HG03432 (cell line): ENCODE results near the gene NQO1.
"Not testable (repeated sequence)": the region's sequence is repeated elsewhere in the genome, so short reads cannot be mapped to it uniquely, and the experiment has no call there.

Experiments used
- ATAC-seq: cut with Tn5 transposase; IDR thresholded peaks from one replicate; pipeline ENCODE4 v1.9.1; 2021; ENCODE audit warnings: mild to moderate bottlenecking, moderate library complexity; ENCODE audit not compliant: unreplicated experiment

NQO1 gene

DNA sequence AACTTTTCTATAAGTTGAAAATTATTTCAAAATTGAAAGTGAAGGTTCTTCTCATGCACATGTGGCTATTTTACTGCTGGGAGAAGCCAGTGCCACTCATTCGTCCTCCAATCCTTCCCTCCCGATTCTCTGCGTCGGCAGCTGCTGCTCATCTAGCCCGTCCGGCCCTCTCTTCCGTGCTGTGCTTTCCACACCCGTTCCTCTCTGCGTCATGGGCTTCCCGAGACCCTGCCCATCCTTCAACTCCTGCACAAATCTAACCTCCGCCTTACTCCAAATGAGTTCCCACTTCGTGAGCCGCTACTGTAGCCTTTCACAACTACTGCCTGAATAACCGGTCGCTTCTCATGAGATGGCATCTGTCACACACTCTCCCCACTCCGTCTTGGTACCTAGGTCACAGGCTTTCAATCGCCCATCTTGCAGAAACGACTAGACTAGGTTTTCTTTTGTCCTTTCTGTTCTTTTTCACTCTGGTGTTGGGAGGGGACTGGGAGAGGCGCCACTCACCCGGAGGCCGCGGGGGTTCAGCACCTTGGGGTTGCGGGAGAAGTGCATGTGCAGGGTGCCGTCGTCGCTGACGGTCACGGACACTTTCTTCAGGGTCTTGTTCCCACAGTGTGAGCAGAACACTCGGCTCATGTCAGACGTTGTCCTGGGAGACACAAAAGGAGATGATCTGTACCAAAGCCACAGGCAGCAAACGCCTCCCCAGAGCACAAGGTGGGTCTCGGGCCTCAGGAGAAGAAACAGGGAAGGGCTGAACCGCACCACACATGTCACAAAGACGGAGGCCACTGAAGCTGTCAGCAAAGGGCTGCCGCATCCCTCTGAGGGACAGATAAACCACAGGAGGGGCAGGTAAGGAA is 18.2 kb upstream of the NQO1 start:
- ATAC-seq: no peak

DNA sequence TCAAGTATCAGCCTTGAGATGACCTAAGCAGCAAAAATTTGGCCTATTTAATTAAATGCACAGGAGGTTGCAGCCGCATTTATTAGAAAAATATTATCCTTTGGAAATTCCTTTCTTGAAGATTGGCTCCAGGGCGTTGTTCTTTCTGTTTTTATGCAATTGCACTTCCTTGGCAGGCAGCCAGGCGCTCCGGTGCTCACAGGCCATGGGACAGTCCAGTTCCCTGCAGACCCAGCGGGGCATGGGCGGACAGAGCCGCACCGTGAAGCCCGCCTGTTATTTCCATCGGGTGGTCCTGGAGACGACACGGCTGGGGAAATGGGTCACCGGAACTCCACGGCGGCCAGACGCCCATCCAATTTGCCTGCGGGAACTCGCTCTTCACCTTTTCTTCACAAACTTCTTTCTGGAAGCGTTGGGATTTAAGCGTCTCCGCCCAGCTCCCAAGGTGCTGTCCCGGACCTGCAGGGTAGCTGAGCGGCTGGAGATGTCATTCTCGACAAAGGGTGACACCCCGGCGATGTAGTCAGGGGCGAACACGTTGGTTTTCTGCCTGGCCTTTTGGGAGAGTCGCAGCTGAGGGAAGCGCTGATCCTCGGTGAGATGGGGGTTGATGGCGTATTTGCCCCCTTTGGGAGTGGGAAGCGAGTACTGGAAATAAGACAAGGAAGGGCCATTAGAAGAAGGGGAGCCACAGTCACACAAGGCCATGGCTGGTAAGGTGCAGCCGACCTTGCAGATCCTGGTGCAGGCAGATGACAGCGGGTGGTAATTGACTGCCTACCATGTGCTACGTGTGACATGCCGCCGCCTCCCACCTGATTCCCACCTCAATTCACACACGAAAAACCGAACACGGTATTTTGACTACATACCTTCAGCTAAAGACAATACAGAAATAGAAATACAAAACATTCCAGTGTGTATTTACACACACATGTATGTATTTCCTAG is 15.9 kb upstream of the NQO1 start:
- no peak for ATAC-seq

DNA sequence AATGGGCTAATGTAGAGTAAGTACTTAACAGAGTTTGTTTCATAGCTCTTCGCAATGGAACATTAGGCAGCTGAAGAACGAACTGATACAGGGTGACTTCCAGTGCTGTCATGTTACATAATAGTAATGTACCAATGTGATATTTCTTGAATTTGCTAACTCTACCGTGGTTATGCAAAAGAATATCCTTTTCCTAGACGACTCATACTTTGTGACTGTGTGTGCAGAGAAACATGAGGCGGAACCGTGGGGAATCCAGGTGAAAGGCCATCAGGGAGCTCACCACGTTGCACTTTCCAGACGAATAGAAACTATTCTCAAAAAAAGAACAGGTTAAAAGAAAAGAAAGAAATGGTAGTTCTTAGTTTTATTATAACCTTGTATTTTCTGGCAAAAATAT is 15.2 kb upstream of the NQO1 start:
- ATAC-seq: no peak

DNA sequence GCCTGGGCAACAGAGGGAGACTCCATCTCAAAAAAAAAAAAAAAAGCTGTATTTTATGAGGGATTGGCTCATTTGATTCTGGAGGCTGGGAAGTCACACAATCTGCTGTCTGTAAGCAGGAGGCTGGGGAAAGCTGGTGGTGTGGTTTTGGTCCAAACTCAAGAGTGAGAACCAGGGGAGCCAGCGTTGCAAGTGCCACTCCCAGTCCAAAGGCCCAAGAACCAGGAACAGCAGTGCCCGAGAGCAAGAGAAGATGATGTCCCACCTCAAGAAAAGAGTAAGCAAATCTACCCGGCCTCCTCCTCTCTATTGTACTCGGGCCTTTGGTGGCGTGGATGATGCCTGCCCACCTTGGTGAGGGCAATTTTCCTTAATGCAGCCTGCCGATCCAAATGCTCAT is 5.7 kb upstream of the NQO1 start:
- no peak for ATAC-seq

DNA sequence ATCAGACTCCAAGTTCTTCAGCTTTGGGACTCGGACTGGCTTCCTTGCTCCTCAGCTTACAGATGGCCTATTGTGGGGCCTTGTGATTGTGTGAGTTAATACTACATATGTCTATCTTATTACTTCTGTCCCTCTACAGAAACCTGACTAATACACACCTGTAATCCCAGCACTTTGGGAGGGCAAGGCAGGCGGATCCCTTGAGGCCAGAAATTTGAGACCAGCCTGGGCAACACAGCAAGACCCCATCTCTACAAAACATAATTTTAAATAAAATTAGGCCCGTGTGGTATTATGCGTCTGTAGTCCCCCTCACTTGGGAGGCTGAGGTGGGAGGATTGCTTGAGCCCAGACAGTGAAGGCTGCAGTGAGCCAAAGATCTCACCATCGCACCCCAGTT is 4.9 kb upstream of the NQO1 start:
- ATAC-seq: not testable (repeated sequence)

DNA sequence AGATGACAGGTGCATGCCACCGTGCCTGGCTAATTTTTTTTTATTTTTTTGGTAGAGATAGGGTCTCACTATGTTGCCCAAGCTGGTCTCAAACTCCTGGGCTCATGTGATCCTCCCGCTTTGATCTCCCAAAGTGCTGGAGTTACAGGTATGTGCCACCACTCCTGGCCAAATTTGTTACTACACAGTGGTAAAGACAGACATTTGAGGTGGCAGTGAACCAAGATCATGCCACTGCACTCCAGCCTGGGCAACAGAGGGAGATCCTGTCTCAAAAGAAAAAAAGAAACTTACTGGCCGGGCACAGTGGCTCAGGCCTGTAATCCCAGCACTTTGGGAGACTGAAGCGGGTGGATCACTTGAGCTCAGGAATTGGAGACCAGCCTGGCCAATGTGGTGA is 2.7 kb upstream of the NQO1 start:
- ATAC-seq: not testable (repeated sequence)

DNA sequence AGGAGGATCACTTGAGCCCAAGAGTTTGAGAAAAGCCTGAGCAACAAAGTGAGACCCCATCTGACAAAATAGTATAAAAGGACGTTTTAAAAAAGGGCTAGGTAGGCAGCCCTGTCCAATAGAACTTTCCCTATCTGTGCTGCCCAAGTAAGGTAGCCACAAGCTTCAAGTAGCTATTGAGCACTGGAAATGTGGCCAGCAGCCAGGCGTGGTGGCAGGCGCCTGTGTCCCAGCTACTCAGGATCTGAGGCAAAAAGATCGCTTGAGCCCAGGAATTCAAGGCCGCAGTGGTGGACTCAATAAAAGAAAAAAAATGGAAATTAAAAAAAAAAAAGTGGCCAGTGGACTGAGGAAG is 1.5 kb upstream of the NQO1 start:
- ATAC-seq: no peak

DNA sequence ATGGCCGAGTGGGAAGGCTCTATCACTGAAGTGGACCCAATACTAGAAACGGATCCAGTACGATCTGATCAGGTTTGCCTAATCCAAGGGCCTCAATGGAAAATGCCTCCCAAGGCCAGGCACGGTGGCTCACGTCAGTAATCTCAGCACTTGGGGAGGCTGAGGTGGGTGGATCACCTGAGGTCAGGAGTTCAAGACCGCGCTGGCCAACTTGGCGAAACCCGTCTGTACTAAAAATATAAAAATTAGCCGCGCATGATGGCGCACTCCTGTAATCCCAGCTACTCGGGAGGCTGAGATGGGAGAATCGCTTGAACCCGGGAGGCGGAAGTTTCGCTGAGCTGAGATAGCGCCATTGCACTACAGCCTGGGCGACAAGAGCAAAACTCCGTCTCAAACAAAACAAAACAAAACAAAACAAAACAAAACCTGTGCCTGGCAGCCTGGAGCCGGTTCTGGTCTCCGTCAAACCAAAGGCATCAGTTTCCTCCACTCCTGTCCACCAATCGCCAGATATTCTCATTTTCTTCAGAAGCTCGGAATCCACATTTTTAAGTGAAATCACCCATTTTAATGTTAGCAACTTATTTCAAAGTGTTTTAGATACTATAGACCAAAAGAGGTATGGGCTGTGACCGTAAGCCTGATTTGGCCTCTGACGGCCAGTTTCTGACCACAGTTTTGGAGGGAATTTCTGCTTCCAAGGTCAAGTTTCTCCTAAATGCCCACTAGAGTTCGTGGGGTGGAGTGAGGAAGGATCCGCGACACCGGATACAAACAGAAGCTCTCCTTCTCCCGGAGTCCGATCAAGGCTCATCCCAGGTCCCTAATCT is 664 bp downstream of the NQO1 start:
- ATAC-seq: no peak

DNA sequence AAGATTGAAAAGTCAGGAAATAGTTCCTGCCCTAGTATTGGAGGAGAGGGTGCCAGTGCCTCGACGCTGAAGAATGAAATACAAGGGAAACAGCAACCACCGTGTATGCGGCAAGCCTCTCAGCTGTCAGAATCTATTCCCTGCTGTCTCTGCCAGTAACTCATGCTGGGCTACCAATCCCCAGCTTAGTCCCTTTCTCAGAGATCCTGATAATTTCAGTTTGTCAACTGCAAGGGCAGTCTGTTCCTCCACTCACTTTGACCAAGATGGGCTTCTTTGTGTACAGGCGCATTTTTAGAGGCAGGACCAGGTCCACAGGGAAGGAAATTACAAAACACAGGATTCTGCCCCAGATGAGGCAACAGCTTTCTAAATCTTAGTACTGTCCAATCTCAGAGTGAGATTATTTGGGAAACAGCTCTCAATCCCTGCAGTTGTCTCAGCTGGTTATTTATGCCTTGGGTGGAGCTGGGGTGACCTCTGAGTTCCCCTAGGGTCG is 1.3 kb downstream of the NQO1 start:
- ATAC-seq: no peak

DNA sequence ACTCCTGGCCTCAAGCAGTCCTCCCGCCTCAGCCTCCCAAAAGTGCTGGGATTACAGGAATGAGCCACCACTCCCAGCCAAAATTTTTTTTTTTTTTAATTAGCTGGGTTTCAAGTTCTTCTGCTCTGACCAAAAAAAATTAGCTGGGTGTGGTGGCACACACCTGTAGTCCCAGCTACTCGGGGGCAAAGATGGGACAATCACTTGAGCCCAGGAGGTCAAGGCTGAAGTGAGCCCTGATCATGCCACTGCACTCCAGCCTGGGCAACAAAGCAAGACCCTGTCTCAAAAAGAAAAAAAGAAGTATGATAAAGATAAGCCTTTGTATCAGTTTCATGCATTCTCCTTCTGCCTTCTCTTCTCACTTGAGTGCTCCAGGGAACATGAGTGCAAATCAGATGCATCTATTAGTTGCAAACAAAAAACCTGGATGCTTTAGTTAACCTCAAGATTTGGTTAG is 1.9 kb downstream of the NQO1 start:
- ATAC-seq: no peak

DNA sequence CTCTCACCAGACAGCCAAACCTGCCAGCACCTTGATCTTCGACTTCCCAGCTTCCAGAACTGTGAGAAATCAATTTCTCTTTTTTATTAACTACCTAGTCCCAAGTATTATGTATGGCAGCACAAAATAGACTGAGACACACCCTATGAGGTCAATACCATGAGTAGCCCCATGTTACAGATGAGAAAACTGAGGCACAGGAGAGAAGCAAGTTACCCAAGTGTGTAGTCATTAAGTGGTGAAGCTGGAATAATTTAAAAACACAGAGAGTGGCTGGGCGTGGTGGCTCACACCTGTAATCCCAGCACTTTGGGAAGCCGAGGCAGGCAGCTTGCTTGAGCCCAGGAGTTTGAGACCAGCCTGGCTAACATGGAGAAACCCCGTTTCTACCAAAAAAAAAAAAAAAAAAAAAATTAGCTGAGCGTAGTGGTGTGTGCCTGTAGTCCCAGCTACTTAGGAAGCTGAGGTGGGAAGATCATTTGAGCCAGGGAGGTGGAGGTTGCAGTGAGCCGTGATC is 4.9 kb downstream of the NQO1 start:
- no peak for ATAC-seq

DNA sequence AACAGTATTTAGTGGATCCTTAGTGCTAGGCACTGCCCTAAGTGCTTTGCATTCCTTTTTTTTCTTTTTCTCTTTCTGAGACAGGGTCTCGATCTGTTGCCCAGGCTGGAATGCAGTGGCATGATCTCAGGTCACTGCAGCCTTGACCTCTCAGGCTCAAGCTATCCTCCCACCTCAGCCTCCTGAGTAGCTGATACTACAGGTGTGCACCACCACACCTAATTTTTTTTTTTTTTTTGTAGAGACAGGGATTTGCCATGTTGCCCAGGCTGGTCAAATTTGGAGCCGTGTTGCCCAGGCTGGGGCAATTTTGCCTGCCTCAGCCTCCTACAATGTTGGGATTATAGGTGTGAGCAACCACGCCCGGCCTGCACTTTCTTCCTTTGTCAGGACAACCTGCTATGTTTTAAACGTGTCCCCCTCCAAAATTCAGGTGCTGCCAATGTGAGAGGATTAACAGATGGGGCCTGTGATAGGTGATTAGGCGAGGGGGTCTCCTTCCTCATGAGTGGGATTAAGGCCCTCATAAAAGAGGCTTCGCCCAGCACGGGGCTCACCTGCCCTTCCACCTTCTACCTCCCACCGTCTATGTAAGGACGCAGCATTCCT is 5.4 kb downstream of the NQO1 start:
- ATAC-seq: no peak

DNA sequence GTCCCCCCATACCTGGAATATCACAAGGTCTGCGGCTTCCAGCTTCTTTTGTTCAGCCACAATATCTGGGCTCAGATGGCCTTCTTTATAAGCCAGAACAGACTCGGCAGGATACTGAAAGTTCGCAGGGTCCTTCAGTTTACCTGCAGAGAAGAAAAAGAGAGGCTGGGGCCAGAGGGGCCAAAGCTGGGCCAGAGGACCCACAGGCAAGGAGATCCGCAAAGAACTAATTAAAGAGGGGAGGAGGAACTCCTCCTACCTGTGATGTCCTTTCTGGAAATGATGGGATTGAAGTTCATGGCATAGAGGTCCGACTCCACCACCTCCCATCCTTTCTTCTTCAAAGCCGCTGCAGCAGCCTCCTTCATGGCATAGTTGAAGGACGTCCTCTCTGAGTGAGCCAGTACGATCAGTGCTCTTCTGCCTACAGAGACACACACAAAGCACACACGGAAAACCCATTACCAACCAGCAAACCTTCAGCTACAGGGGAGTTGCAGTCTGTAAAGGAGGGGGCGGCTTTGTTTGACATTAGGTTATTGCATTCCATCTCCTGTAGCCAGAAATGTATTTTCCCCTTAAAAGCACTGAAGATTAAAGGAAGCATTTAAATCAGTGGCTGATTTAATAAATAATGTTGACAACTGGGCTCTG is 8.1 kb downstream of the NQO1 start:
- ATAC-seq: no peak

DNA sequence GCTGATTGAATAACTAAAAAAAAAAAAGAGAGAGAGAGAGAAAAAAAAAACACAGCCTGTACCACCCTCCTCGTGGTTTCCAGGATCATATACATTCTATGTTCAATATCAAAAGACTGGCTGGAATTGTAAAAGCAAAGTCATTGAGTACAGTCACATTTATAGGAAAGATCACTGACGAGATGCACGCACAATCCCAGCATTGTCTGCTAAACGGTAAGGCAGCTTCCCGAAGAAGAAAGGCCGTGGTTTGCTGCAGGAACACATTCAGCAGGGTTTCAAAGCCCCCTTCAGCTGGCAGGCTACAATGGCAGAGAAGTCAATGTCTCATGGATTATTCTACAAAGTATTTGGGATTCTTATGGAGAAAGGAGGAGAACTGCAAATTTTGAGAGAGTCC is 9.3 kb downstream of the NQO1 start:
- ATAC-seq: no peak

DNA sequence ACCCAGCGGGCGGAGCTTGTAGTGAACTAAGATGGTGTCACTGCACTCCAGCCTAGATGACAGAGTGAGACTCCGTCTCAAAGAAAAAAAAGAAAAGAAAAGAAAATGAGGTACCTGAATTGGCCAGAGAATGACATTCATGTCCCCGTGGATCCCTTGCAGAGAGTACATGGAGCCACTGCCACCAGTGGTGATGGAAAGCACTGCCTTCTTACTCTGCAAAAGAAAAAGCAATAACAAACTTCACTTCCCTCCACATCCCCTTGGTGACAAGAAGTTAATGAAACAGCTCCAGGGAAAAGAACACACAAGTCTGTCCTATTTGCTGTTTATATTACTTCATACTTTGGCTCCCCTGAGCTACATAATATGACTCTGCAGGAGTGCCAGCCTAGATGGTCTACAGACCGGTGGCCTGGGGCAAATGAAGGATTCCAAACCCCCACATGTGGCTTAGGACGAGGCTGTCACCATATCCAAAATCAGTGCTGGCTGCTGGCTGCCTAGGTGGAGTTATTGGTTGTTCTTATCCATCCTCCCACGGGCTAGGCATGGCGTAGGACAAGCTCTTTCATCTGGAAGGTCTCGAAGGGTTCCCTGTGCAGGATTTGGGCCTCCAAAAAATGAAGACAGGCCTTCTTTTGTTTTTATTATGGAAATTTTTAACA is 13.3 kb downstream of the NQO1 start:
- no peak for ATAC-seq

DNA sequence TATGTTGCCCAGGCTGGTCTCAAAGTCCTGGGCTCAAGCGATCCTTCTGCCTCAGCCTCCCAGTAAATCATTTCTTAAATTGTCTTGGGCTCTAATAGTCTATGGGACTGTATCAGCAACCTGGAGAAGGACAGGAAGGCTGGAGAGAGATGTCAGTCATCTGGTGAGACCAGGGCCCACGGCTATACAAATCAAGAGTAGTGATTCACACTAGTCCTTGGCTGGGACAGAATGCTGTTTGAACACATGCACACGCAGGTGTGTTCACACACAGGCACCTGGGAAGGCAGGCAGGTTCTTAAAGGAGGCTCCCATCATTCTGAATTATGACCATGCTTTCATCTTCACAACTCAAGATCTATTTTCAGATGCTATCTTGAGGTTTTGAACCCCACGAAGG is 14.1 kb downstream of the NQO1 start:
- no peak for ATAC-seq

DNA sequence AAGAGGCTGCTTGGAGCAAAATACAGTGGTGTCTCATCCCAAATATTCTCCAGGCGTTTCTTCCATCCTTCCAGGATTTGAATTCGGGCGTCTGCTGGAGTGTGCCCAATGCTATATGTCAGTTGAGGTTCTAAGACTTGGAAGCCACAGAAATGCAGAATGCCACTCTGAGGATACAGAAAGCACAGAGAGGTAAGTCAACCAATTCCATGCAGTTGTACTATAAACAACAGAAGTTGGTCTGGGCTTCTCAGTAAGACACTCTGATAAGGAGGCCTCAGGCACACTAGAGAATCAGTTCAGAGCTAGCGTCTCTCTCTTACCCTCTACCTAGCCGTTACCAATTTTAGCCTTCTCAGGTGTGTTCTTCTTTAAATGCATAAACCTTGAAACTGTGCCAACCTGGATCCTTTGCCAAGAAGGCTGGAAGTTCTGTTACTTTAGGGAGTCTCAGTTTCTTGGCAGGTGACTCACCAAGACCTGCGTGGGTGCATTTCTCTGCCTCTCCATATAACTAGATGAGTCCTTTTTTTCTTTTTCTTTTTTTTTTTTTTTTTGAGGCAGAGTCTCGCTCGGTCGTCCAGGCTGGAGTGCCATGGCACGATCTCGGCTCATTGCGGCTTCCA is 15.1 kb downstream of the NQO1 start:
- no peak for ATAC-seq

DNA sequence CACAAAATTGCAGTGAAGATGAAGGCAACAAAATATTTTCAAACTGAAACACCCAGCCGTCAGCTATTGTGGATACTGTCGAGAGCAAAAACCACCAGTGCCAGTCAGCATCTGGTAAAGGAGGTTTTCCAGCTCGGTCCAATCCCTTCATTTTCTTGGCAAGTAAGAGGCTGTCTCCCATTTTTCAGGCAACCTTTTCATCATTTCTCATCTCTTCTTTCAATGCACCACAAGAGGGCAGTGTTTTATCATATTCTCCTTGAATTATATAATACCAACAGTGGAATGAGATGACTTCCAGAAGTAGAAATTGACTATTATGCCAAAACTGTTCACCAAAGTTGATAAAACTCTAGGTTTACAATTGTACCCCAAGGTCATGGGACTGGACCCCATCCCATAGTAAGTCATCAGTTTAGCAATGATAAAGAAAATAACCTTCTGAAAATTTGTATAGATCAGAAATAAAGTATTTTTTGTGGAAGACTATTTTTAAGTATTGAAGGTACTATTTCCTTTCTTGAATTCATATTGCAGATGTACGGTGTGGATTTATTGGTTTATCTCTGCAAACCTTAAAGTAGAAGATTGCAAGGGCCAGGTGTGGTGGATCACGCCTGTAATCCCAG is 16.8 kb downstream of the NQO1 start:
- ATAC-seq: no peak
